HG02642 (cell line): ENCODE measurements around the gene NFE2L1.
"Not testable (repeated sequence)": the region's sequence is repeated elsewhere in the genome, so short reads cannot be mapped to it uniquely, and the experiment has no call there.

Experiments
- ATAC-seq: cut with Tn5 transposase; IDR thresholded peaks from one replicate; pipeline ENCODE4 v1.9.1; 2021; ENCODE audit warnings: mild to moderate bottlenecking; ENCODE audit not compliant: unreplicated experiment, poor library complexity

The NFE2L1 gene

GRCh38 chr17:48023400-48024148 lies 24.6 kb upstream of the NFE2L1 start:
- ATAC-seq = no peak

DNA sequence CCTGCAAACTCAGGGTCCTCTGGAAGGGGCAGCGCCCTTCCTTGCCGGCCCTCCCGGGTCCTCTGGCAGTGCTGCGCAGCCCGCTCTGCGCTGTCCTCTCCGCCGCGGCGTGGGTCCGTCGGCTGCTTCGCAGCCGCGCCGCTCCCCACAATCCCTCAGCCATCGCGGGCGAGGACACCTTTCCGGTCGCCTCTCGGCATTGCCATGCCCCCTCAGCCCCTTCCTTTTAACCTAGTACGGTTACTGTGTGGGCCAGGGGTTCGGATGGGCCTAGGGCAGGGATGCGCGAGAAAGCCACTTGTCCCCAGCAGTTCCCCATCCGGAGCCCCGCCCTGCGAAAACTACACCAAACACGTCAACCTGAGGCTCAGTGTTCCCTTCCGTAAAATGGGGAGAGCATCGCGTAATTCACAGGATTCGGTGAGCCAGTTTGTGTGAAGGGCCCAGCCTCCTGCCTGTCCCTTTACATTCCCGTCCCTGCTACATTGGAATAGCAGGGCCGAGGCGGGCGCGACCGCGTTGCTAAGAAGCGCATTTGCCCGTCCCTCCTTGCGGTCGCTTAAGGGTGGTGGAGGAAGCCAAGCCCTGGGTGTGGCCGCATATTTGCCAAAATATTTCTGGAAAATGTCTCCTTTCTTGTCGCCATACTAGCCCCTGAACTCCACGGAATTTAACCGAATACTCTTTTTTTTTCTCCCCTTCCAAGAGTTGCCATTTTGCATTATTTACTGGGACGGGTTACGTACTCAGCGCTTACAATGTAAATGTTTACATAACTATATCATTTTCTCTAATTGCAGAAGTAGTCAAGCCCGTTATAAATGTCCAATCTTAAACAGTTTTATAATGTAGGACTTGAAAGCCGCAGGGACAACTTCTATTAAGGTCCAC lies 23.8 kb upstream of the NFE2L1 start:
- ATAC-seq = no peak

DNA sequence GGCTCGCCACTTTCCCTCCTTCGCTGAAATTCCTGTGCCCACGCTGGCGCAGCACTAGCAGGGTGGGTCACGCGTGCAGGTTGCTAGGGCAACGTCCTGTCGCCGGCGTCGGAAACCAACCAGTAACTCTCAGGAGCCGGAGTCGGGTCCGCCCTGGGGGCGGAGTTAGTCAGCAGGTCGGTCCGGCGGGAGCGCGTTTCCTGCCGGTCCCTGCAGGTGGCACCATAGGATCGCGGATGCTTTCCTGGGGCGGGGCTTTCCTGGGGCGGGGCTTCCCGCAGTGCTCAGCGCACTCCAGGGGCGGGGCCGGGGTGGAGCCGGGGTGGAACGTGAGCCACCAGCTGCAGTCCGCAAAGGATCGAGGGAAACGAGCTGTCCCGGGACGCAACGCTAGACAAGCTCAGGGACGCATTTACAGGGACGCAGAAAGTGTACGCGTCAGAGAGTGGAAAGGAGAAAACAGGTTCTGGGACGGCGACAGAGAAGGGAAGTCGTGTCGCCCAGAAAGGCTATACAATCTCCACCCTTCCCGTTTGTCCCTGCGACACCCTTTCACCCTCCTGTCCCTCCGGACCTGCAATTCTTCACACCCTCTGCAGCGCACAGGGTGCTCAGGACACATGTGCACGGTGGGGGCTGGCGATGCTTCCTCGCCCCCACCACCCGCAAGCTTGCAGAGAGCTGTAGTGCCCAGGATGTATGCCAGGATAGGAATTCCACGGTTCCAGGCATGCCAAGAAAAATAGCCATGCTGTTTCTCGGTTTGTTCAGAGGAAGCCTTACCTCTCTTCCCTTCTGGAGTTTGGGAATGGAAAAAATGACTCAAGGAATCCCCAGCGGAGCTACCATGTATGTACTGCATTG lies 22.9 kb upstream of the NFE2L1 start:
- ATAC-seq = peak; percentile 87

DNA sequence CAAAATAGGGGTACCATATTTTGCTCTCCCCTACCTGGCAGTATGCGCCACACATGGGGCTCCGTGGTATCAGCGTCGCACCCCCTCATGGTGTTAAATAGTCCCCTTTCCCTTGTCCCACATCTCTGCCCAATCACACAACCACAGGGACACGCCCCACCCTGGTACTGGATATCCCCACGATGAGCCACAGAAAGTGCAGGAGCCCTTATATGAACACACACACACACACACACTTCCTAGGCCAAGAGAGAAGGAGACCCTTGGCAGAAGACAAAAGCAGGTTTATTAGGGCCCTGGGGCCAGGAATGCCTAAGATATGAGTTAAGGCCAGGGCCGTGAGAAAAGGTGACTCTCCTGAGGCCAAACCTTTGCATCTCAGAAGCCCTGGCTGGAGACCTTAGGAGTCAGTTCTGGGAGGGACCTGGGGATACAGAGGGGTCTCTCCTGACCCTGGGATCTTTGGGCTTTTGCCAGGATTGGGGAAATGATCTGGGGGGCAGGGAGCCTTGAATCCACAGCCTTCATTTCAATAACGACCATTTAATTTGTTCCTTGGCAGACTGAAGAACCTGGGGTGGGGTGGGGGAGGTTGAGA lies 22.2 kb upstream of the NFE2L1 start:
- ATAC-seq = no peak

DNA sequence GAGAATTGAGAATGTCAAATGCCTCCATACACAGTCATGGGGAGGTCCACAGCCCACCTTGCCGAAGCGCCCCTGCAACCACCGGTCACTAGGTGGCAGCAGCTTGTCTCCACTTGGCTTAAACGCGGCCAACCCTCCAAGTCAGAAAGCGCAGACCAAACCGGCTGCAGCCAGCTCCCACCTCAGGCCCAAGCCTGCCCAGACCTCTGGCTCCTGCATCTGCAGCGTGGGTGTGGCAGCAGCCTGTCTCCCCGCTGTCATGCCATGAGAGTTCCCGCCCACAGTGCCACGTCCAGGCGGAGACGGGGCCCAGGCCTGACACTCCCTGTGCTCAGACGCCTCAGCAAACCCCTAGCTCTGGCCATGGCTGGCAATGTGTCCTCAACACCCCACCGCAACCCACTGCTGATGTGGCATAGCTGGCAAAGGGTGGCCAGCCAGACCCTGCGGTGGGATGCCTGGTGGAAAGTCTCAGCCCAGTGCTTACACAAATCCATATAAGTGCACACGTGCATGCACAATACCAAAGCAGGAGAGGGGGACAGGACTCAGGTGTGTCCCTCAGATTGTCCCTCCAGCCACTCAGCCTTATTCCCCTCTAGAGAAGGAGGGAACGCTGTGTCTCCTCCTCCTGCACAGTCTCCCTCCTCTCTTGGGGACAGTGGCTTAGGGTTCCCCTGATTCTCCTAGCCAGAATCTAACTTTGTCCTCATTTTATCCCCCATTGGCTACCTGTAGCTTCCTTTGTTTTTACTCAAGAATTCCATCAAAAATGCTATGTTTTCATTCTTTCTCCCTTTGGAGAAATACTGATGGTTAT lies 21.4 kb upstream of the NFE2L1 start:
- ATAC-seq = no peak

DNA sequence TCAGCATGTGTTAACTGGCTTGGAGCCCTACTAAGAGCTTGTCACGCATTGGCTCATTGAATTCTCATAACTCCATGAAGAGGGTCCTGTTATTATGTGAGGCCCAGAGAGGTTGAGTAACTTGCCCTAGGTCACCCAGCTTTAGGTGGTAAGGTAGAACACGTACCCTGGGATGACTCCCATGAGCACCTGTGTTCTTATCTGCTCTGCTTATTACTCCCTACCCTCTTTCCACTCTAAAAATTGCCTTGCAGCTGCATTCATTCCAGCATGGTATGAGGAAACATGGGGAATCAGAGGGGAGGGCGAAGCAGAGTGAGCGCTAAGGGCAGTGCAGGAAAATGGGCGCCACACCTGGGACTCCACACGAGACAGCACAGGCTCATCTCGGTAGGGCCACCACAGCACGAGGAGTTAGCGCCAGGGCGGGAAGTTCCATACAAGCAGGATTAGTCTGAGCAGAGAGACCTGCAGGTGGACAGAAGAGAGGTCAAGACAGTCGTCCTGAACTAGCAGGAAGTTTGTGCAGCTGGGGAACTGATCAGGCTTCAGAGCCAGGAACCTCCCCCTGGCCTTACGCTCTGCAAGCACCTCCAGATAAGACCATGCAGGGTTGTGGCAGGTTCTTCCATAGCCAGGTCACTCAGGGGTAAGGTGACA lies 20.7 kb upstream of the NFE2L1 start:
- ATAC-seq = no peak

DNA sequence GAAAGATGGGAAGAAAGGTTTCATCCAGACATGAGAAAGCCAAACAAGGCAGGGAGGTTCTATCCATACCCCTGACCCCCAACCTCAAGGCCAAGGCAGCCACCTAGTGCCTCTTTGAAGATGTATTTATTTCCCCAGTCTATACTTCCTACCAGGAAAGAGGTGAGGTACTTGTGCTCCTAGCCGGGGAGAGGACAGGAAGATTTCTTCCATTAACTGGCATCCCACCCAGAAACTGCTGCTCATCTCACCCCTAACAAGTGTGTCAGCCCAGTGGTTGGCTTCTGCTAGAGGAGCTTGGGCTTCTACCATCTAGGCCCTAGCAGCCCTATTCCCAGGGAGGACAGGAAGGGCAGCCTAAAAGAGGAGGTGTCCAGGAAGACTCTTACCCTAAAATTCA lies 19.4 kb upstream of the NFE2L1 start:
- no peak for ATAC-seq

DNA sequence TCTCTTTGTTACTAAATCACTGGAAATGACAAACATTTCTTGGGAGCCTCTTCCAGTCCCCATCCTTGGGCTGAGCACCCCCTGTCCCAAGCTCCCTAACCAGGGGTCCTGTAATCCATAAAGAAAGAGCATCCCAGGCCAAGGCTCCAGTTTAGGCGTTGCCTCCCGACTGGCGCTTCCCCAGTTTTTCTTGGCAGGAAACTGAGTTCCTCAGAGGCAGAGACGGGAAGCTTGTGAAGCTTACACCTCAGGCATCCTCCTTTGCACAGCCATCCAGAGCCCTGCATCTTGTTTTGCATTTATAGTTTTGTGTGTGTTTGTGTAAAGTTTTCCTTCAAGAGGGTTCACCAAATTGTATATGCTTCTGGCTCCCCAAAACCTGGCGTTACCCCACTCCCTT lies 17.6 kb upstream of the NFE2L1 start:
- ATAC-seq = no peak

GRCh38 chr17:48031966-48032365 lies 16.2 kb upstream of the NFE2L1 start:
- no peak for ATAC-seq

- ATAC-seq = not testable (repeated sequence)
These were observed 13.4 kb upstream of the NFE2L1 start for GRCh38 chr17:48034734-48035133.

GRCh38 chr17:48036693-48037035 lies 11.5 kb upstream of the NFE2L1 start:
- no peak for ATAC-seq

GRCh38 chr17:48037036-48037837 lies 10.9 kb upstream of the NFE2L1 start, which contains the start of gene COPZ2:
Gene COPZ2, minus strand, starts transcription at chr17:48037797. Its CDS starts 20 bp downstream, at chr17:48037777.
- peak; percentile 66 for ATAC-seq

DNA sequence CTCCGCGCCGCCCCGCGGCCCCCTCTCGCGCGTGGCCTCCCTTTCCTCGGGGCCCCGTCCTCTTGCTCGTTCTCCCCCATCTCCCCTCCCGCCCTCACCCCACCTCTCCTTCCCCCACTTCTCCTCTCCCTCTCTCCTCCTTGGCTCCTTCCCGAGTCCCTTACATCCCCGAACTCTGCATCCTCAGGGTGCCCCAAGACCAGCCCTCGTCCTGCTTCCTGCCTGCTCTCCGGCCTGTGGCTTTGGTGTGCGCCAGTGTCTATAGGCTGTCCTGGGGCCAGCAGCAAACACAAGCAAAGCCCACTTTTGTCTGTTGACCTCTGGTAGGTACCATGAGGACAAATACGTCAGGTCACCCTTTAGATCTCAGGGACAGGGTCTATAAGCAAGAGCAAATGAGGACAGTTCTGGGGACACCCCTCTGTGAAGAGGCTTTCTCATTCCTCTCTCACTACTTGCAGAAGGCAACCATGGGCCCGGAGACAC lies 10.3 kb upstream of the NFE2L1 start:
- ATAC-seq = peak; percentile 3

DNA sequence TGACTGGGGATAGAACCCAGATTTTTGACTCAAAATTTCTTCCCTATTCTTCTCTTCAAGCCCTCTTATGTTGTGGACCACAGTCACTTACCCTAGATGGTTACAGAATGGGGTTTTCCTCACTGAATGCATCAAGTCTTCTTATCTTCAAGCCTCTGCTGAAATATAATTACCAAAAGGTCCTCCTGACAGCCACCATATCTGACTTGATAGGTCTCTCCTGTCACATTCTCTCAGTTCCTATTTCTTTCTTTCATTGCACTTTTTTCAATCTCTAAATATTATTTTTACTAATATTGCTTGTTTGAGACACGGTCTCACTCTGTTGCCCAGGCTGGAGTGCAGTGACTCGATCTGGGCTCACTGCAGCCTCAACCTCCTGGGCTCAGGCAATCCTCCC lies 9.5 kb upstream of the NFE2L1 start:
- no peak for ATAC-seq

DNA sequence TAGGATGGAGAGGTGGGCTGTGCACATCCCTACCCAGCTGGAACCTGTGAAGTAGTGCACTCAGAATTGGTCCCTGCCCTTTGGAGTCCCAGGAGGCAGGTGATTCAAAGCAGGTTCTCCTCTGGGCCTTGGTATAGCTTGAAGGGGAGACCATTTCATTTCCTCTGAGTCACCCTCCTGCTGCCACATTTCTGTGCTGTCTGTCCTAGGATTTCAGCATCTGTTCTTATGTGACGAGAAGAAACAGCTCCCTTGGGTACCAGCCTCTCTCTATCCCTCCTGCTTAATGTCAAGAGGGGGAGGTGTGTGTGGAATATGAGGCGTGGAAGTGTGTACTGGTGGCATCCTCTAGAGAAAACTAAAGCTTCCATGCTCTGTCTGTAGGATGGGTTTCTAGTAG lies 5.0 kb upstream of the NFE2L1 start:
- ATAC-seq = no peak

- ATAC-seq = no peak
These were observed 3.3 kb upstream of the NFE2L1 start for GRCh38 chr17:48044851-48045250.

DNA sequence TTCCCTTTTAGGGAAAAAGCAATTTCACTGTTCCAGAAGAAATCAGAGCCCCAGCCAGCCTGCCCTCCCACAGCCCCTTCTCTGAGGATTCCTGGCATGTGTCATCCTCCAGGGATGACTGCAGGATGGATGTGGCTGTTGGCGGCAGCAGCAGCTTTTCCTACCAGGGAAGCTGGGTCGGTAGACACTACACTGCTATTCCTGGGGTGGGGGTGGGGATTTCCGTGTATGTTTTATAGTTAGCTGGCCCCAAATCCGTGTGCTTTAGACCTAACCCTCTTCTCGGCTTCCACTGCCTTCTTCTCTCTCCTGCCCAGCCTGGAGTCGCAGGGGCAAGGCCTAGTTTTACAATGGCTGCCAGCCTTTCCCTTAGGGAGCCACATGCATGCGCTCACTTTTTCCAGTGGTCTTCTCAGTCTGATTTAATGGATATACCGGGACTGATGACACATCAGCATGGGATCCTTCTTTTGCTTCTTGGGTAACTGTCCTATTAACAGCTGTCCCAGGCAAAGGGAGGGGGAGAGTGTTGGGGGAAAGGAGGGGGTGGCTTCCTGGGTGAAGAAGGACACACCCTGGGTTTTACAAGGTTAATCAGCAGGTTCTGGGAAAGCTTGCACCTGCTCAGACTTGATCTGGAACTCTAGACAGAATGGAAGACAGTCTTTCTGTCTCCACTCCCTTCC lies 2.7 kb upstream of the NFE2L1 start:
- ATAC-seq = no peak
